Fibroblast of lung (primary cell): ENCODE results near the gene ZNF511. TPM values are rescaled to one million over a fixed set of nuclear protein-coding genes. Genes with fewer than 3 reads are reported as not detected.

Experiments
- DNase-seq, 2 donors: peaks; one replicate each; pipeline versions ENCODE4 v3.0.0 to v3.0.0-alpha.2; 2010; ENCODE audit warnings: low read depth in 2 of 2
- H2AFZ ChIP-seq: 2 replicates; pipeline ENCODE4 v1.5.1; 2012; ENCODE audit warnings: low read length, control low read depth, inconsistent platforms
- H3K27ac ChIP-seq: 2 replicates; pipeline ENCODE4 v1.5.1; 2011; ENCODE audit warnings: low read length, control low read depth; ENCODE audit not compliant: insufficient read depth
- H3K27me3 ChIP-seq: 2 replicates; pipeline ENCODE4 v1.5.1; 2011; ENCODE audit warnings: mild to moderate bottlenecking, low read length; ENCODE audit not compliant: control insufficient read depth, insufficient read depth
- H3K36me3 ChIP-seq: 2 replicates; pipeline ENCODE4 v1.5.1; 2011; ENCODE audit warnings: low read length; ENCODE audit not compliant: control insufficient read depth, insufficient read depth
- H3K4me1 ChIP-seq: 2 replicates; pipeline ENCODE4 v1.5.1; 2011; ENCODE audit warnings: low read length; ENCODE audit not compliant: control insufficient read depth, insufficient read depth; ENCODE audit errors: extremely low read depth
- H3K4me2 ChIP-seq: 2 replicates; pipeline ENCODE4 v1.5.1; 2011; ENCODE audit warnings: low read length, control low read depth; ENCODE audit not compliant: insufficient read depth; ENCODE audit errors: extremely low read depth
- H3K4me3 ChIP-seq, 4 experiments: fragments of 200-600 bp in 1 of 4; sonication (generic) in 1 of 4; replicated peaks in 1 of 4; 2 replicates each; pipeline ENCODE4 v1.5.1; 2011 to 2016; ENCODE audit warnings: low read length in 4 of 4, low read depth in 3 of 4, mild to moderate bottlenecking in 3 of 4, control low read depth in 2 of 4, inconsistent platforms in 1 of 4, mixed read lengths in 1 of 4; ENCODE audit not compliant: insufficient read depth in 1 of 4; ENCODE audit errors: control extremely low read depth in 1 of 4
- H3K79me2 ChIP-seq: 2 replicates; pipeline ENCODE4 v1.5.1; 2012; ENCODE audit warnings: mild to moderate bottlenecking, low read length, inconsistent platforms; ENCODE audit not compliant: control insufficient read depth, insufficient read depth
- H3K9ac ChIP-seq: 2 replicates; pipeline ENCODE4 v1.5.1; 2011; ENCODE audit warnings: mild to moderate bottlenecking, low read length, control low read depth; ENCODE audit not compliant: insufficient read depth
- H3K9me3 ChIP-seq: 2 replicates; pipeline ENCODE4 v1.5.1; 2012; ENCODE audit warnings: low read depth, low read length; ENCODE audit not compliant: control insufficient read depth, insufficient read depth
- H4K20me1 ChIP-seq: 2 replicates; pipeline ENCODE4 v1.5.1; 2011; ENCODE audit warnings: low read length; ENCODE audit not compliant: control insufficient read depth, insufficient read depth; ENCODE audit errors: extremely low read depth
- EZH2 ChIP-seq: IDR thresholded peaks from 2 replicates; pipeline ENCODE4 v1.5.1; 2012; ENCODE audit warnings: low read length, control low read depth, mild to moderate bottlenecking; ENCODE audit errors: missing control alignments
- polyA plus RNA-seq, 2 donors: library from polyadenylated mRNA; depleted of rRNA in 1 of 2; stranded (reverse) in 1 of 2; unstranded in 1 of 2; fragments of >200 nt; gene quantifications; 2 replicates each; pipeline ENCODE4 v1.2.1, GENCODE V29; 2011 to 2012; ENCODE audit warnings: missing spikeins in 1 of 2
- total RNA-seq: library from RNA; depleted of rRNA; stranded (reverse); fragments of >200 nt; gene quantifications from 2 replicates; pipeline ENCODE4 v1.2.1, GENCODE V29; 2014
- TF ChIP-seq, protein P1 (sequence below), 2 donors: IDR thresholded peaks in 1 of 2; conservative IDR thresholded peaks in 1 of 2; 1 replicate in 1 of 2; 2 replicates in 1 of 2; pipeline ENCODE4 v1.5.1; 2011 to 2012; ENCODE audit warnings: low read length in 2 of 2, control low read depth in 1 of 2, inconsistent platforms in 1 of 2, low read depth in 1 of 2, mild to moderate bottlenecking in 1 of 2

ZNF511 gene
- total and polyA plus RNA-seq, 2 donors (not counting 1 experiment from before 2014, with no cell fraction given): 18.5 to 27.7 TPM

DNA sequence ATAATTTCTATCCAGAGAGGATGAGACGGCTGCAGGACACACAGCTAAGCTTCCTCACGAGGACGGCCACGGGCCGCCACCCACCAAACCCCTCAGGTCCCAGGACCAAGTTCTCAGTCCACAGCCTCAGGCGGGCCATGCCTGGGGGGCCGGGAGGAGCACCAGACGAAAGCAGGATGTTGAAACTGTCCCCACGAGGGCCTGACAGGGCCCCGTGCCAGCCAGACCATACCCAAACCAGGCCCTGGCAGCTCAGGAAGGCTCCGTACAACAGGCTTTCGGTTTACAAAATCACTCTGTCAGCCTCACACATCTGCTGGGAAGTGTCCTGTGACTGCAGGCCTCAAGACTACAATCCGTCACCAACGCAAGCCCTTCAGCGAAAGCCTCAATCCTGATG lies 14.5 kb upstream of the ZNF511 start:
- Histone ChIP-seq H3K4me1 (peaks cover 13% of the 10 kb centered on the region), H4K20me1 (no peaks in the 10 kb centered on the region), H3K4me2 (no peak overlapping the region), H3K27me3 (no peaks in the 10 kb centered on the region), H3K9me3 (no peaks in the 10 kb centered on the region), H3K79me2 (no peaks in the 10 kb centered on the region), H2AFZ (no peak overlapping the region), H3K27ac (no peak overlapping the region), H3K9ac (no peak overlapping the region), H3K36me3 (peaks cover 44% of the 10 kb centered on the region), H3K4me3 (no peak overlapping the region)
- TF ChIP-seq EZH2: no peak
- TF ChIP-seq, protein P1, sequence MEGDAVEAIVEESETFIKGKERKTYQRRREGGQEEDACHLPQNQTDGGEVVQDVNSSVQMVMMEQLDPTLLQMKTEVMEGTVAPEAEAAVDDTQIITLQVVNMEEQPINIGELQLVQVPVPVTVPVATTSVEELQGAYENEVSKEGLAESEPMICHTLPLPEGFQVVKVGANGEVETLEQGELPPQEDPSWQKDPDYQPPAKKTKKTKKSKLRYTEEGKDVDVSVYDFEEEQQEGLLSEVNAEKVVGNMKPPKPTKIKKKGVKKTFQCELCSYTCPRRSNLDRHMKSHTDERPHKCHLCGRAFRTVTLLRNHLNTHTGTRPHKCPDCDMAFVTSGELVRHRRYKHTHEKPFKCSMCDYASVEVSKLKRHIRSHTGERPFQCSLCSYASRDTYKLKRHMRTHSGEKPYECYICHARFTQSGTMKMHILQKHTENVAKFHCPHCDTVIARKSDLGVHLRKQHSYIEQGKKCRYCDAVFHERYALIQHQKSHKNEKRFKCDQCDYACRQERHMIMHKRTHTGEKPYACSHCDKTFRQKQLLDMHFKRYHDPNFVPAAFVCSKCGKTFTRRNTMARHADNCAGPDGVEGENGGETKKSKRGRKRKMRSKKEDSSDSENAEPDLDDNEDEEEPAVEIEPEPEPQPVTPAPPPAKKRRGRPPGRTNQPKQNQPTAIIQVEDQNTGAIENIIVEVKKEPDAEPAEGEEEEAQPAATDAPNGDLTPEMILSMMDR (conservative IDR thresholded peaks at IDR 0.05 in 1 of 2, IDR thresholded peaks at IDR 0.05 in 1 of 2; ENCODE audit: low read depth in 1 of 2, low read length in 2 of 2): no peak
- DNase-seq: no peak

DNA sequence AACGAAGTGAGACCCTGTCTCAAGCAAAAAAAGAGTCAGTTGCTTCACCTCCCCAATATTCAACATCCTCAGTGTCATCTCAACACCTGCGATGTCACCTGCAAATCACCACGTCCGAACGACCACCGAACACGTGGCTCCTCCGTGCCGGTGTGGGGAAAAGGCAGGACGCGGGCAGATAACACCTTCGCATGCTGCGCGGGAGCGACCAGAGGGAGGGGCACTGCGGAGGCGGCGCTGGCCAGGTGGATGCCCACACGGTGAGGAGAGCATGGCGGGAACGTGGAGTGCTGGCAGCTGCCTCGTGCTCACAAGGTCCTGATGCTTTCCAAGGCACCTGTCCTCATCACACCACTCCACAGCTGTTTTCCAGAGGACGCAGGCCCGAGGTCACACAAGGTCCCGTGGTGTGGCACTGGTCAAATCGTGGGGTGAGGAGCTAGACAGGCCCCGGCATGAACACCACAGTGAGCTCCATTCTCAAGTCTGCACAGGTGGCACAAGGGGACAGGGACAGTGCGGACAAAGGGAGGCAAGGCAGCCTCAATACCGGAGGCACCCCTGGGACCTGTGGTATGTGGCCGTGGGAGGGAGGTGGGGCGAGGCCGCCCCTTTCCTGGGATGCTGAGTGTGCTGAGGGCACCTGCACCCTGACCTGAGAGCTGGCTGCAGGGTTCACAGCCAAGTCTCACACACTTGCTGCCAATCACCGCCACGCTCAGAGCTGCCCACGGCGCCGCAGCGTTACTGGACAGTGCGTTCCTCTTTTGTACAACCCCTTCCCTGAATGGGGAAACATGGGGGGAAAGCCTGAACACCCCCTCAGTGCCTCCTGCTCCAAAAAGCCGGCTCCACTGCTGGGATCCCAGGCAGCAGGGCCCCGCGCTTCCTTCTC lies 13.0 kb upstream of the ZNF511 start:
- H3K27ac ChIP-seq: no peak overlapping the region
- H3K79me2 ChIP-seq: no peaks in the 10 kb centered on the region
- H4K20me1 ChIP-seq: no peaks in the 10 kb centered on the region
- no peak overlapping the region for H3K4me3 ChIP-seq
- no peak overlapping the region for H2AFZ ChIP-seq
- peaks cover 37% of the 10 kb centered on the region for H3K36me3 ChIP-seq
- no peaks in the 10 kb centered on the region for H3K27me3 ChIP-seq
- TF ChIP-seq EZH2: no peak
- TF ChIP-seq, protein P1 (conservative IDR thresholded peaks at IDR 0.05 in 1 of 2, IDR thresholded peaks at IDR 0.05 in 1 of 2; ENCODE audit: low read depth in 1 of 2, low read length in 2 of 2): no peak
- no peak for DNase-seq
- no peaks in the 10 kb centered on the region for H3K9me3 ChIP-seq
- H3K4me1 ChIP-seq: peaks cover 13% of the 10 kb centered on the region
- H3K4me2 ChIP-seq: no peak overlapping the region
- H3K9ac ChIP-seq: no peak overlapping the region

DNA sequence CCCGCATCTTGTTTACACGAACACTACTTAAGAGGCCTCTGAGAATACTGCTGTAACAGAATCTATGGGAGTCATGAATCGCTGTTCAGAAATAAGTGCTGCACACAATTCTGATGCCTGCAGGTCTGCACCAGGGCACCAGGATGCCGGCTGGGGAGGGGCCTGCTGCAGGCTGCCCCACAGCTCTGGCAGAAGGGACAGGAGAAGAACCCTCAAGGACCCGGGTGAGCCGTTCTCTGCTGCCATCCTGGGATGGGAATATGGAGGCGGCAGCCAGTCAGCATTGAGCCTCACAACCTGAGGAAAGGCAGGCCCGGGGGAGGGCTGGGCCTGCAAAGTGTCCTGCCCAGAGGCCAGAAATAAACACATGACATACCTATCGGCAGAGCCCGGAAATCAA lies 11.2 kb upstream of the ZNF511 start:
- no peak for DNase-seq
- Histone ChIP-seq H3K9me3 (no peaks in the 10 kb centered on the region), H3K4me2 (no peak overlapping the region), H3K36me3 (peaks cover 38% of the 10 kb centered on the region), H4K20me1 (no peaks in the 10 kb centered on the region), H2AFZ (no peak overlapping the region), H3K4me1 (peaks cover 11% of the 10 kb centered on the region), H3K9ac (no peak overlapping the region), H3K4me3 (no peak overlapping the region), H3K27me3 (no peaks in the 10 kb centered on the region), H3K79me2 (peaks cover 7% of the 10 kb centered on the region), H3K27ac (no peak overlapping the region)
- TF ChIP-seq, protein P1 (conservative IDR thresholded peaks at IDR 0.05 in 1 of 2, IDR thresholded peaks at IDR 0.05 in 1 of 2; ENCODE audit: low read depth in 1 of 2, low read length in 2 of 2): no peak
- no peak for TF ChIP-seq EZH2
